Stimulated activated naive CD4-positive, alpha-beta T cell (primary cell): ENCODE measurements around the gene COTL1.

ENCODE experiments used
- DNase-seq, 6 experiments: peaks; one replicate each; lab custom pipeline; 2025; lab: John Stamatoyannopoulos, UW

COTL1 gene, protein sequence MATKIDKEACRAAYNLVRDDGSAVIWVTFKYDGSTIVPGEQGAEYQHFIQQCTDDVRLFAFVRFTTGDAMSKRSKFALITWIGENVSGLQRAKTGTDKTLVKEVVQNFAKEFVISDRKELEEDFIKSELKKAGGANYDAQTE

DNA sequence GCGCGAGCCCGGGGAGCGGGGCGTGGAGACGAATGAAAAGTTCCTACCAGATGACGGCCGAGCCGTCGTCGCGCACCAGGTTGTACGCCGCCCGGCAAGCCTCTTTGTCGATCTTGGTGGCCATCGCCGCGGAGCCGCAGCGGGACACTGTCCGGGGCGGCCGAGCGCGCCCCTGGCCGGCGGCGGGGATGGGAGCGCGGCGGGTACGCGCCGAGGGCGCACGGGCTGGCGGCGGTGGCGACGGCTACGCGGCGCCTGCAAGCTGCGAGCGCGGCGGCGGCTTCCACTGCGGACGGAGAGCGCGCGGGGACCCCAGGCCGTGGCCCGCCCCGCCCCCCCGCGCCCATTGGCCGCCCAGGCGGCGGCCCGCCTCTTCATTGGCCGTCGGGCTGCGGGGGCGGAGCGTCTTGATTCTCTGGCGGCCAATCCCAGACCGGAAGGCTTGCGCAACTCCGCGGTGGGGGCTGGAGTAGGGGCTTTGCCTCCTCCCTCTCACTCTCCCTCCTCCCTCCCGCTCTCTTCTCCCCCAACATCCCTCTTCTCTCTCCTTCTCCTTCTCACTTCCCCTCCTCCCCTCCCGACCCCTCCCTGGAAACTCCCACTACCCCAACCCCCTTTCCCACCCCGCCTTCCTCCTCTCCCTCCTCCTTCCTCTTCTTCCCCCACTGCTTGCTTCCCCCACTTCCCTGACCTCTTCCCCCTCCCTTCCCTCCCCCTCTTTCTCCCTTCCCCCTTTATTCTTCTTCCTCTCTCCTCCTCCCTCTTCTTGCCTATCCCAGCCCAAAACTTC lies at the start of gene COTL1:
TSS of gene COTL1 (minus strand) at position 288 of the 790 bp plus-strand sequence. CDS start at position 124, 164 bp downstream.
- DNase-seq = peak; percentile 83 to 92 (median 87)

DNA sequence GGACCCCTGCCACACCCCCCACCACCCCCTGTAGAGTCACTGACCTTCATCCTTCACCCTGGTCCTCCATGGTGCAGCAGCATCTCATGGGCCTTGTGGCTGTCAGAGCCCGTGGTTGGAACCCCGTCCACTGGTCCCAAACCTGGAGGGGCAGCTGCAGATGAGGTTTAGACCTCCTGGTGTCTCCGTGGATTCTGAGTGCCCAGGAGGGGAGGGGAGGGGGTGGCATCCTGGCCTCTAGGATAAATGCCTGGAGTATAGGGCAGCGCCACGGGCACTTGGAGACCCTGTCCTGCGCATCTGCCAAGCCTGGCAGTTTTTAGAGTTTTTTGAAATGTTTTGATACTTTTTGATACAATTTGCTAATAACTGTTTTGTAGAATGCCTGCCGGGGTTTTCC lies 48.0 kb upstream of the COTL1 start:
- DNase-seq = no peak

GRCh38 chr16:84665359-84665758 lies 47.5 kb upstream of the COTL1 start:
- DNase-seq = no peak

- no peak for DNase-seq
Measured at GRCh38 chr16:84663433-84664101, 45.7 kb upstream of the COTL1 start.

GRCh38 chr16:84662471-84662870 lies 44.6 kb upstream of the COTL1 start:
- DNase-seq = no peak

DNA sequence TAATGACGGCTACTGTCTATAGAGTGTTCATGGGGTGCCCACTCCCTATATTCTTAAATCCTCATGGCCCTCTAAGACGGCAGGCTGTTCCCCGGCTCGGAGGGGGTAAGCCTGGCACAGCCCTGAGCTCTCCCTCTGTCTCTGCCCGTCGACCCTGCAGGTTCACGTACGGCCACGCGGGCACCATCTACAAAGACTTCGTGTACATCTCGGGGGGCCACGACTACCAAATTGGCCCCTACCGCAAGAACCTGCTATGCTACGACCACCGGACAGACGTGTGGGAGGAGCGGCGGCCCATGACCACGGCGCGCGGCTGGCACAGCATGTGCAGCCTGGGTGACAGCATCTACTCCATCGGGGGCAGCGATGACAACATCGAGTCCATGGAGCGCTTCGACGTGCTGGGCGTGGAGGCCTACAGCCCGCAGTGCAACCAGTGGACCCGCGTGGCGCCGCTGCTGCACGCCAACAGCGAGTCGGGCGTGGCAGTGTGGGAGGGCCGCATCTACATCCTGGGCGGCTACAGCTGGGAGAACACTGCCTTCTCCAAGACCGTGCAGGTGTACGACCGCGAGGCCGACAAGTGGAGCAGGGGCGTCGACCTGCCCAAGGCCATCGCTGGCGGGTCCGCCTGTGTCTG lies 43.7 kb upstream of the COTL1 start:
- no peak for DNase-seq

- DNase-seq = no peak
Measured at GRCh38 chr16:84660973-84661372, 43.1 kb upstream of the COTL1 start.

GRCh38 chr16:84659656-84660300 lies 41.9 kb upstream of the COTL1 start:
- no peak for DNase-seq

DNA sequence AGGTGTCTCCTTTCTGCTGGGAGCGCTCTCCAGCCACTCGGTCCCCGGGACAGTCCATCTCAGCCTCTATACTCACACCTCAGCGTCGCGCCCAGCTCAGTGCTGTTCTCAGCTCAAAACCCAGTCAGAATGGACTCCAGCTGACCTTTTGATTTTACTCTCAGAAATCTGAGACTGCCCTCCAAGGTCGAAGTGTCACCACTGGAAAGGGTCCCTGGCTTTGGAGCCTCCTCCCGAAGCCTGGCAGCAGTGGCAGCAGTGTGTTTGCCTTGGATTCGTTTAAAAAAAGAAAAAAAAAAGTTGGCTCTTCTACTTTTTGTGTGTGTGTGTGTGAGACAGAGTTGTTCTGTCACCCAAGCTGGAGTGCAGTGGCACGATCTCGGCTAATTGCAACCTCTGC lies 40.8 kb upstream of the COTL1 start:
- DNase-seq = no peak

GRCh38 chr16:84657229-84657837 lies 39.5 kb upstream of the COTL1 start:
- DNase-seq = no peak

GRCh38 chr16:84656649-84657048 lies 38.8 kb upstream of the COTL1 start:
- DNase-seq = peak in 1 of 6 experiments; percentile 10

DNA sequence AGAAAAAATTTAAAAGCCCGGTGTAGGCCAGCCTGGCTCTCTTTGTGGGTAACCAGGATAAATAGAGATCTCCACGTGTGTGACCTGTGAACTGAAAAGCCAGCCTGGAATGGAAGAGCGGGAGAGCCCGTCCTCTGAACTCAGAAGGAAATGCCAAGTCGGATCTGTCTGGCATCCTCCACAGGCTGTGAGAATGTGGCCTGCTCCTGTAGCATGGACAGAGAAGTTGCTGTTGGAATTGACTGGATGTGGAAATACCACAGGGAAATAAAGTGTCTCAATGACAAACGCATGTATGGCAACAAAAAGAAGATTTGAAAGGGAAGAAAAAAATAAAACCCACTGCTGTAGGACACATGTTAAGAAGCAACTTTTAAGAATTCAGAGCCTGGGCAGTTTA lies 37.1 kb upstream of the COTL1 start:
- DNase-seq = no peak

- DNase-seq = no peak
Measured at GRCh38 chr16:84654238-84654637, 36.4 kb upstream of the COTL1 start.

DNA sequence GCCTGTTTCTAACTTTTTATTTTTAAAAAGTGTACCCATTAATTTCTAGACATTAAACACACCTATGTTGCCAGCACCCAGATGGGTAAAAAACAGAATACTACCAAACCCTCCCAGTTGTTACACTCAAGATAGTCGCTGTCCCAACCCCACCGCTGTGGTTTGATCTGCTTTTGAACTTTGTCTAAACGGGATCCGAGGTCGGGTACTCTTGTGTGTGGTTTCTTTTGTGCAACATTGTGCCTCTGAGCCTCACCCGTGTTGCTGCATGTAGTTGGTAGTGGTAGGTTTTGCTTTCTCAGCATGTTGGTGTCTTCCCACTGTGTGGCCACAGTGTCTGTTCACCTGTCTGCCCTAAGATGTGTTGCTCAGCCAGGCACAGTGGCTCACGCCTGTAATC lies 34.7 kb upstream of the COTL1 start:
- peak; percentile 8 to 75 (median 50) for DNase-seq

DNA sequence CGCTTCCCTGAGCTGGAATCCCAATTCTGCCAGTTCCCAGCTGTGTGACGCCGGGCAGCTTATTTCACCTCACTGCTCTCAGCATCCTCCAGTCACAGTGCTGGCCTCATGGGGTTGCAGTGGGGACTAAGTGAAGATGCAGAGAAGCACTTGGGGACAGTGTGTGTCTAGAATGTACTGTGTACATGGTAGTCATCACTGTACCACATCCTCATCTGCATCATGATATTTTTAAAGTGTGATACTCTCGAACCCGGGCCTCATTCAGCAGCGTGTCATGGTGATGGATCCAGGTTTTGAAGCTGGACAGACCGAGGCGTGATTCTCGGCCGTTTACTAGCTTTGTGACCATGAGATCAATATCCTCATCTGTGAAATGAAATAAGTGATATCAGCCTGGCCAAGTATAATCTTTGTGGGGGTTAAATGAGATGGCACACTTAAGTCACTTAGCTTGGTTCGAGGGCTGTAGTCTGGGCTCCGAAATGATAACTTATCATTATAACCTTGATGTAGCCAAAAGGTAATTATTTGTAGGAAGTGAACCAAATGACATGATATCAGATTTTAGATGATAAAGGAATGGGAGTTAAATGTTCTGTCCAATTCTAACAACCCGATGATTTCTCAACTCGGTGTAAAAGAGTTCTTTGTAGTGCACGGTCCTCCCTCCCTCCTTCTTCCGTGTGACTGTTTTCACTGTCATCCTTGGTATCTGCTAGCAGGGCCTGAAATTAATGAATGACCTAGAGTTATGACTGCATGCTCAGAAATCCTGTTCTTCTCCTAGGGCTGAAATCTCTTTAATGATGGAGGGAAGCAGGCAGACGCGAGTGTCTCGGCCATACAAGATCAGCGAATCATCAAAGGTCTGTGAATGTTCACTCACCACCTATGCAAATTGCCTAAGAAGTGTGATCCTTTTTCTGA lies 32.4 kb upstream of the COTL1 start:
- DNase-seq = no peak

DNA sequence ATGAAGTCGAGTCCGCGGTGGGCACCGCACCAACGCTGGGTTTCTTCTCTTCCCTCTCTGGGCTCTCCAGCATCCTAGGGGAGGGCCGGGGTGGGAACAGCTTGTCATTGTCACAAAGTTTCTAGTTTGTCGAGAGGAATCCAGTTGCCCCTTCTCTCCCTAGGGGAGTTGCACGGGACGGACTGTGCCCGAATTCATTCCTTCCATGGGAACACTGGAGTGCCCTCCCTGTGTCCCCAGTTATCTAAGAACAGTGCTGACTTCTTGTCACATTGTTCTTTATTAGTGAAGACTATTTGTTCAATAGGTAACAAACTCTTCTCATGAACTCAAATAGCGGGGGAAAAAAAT lies 31.6 kb upstream of the COTL1 start:
- no peak for DNase-seq

DNA sequence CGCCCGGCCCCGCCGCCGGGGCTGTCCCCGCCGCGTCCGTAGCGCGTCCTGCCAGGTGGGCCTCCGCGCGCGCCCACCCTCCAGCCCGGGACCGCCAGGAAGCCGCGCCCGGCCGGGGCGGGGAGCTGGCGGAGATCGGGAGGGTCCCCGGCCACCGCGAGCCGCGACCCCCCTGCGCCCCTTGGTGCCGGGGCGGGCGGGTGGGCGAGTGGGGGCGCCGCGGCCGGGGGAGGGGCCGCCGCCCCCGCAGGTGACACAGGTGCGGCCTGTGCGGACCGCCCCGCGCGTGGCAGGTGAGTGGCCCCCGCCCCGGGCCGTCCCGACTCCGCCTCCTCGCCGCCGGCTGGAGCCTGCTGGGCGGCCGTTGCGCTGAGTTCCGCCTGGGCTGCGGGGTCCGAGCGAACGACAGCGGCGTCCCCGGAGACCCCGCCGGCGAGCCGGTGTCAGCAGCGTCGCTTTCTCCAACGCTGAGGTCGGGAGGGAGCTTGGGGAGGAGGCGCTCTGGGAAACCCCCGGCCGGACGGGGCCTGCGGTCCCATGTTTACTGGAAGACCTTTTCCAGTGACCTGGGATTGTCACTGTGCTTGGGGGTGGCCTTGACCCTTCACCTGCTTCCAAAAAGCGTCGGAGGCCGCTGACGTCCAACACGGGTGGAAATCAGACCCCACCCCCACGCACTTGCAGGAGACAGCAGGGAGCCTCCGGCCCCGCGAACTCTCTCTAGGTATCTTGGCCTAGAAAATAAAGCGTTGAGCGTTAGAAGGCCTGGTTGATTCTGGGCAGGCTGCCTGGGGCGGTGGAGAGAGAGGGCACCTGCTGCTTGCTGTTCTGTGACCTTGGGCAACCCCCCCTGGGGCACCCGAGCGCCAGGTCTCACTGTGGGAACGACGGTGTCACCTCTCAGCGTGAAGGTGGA lies 31.0 kb upstream of the COTL1 start:
- DNase-seq = peak in 5 of 6 experiments; percentile 40 to 54 (median 45)

DNA sequence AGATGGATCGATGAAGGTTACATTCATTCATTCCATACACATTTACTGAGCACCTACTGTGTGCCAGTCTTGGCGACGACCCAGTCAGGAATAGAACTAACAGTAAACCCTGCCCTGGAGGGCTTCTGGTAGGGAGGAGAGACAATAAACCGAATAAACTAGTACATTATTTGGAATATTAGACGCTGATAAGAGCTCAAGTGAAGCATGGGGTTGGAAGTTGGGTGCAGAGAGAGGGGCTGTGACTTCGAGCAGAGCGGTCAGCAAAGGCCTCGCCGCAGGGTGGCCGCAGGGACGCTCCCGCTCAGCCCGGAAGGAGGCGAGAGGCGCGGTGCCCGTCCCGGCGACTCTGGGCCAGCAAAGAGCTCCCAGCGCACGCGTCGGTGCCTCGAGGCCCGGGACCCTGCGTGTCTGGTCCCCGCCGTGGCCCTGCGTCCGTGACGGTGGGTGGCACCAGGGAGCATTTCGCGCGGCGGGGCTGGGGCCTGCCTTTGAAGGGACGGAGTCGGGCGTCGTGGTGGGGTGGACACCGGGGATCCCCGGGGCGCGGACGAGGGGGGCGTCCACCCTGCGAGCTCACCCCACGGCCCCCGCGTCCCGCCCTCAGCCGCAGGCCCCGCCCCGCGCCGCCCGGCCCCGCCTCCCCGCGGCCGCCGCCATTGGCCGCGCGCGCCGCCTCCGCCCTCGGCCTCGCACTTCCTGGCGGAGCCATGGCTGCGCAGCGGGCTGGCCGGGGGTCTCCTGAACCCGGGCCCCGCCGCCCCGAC lies 30.1 kb upstream of the COTL1 start, which contains the start of gene KLHL36:
TSS of gene KLHL36 (plus strand) at position 684 of the 767 bp plus-strand sequence. CDS start 2,357 bp downstream, outside the sequence.
- peak; percentile 36 to 74 (median 67) for DNase-seq

DNA sequence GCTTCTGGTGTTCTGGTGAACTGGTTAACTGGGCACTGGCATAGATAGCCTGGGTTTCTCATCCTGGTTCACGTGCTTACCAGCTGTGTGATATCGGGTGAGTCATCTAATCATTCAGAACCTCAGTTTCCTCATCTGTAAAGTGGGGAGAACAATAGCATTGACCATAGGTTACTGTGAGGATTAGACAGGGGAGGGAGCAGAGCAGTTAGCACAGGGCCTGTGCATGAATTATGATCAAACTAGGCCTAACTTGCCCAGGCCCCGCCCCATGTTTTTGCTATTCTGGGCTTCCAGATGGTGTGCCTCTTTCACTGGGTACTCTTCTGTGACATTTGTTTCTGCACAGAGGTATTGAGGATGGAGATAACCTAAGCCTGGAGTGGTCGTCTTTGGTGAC lies 25.8 kb upstream of the COTL1 start:
- no peak for DNase-seq
